GM18870 (cell line): ENCODE data around the gene FBP2.
"Not testable (repeated sequence)": the region's sequence is repeated elsewhere in the genome, so short reads cannot be mapped to it uniquely, and the experiment has no call there.

Source experiments
- ATAC-seq: cut with Tn5 transposase; IDR thresholded peaks from one replicate; pipeline ENCODE4 v1.9.1; 2021; ENCODE audit warnings: moderate library complexity; ENCODE audit not compliant: unreplicated experiment

FBP2 gene

GRCh38 chr9:94564279-94564678 lies 29.3 kb downstream of the FBP2 start:
- ATAC-seq = not testable (repeated sequence)

- ATAC-seq = no peak
Measured at GRCh38 chr9:94563548-94563947, 30.1 kb downstream of the FBP2 start.

GRCh38 chr9:94560237-94560636 lies 33.4 kb downstream of the FBP2 start:
- ATAC-seq = no peak

- ATAC-seq = no peak
Measured at GRCh38 chr9:94557376-94557775, 36.2 kb downstream of the FBP2 start.

- no peak for ATAC-seq
Measured at GRCh38 chr9:94554439-94555331, 38.9 kb downstream of the FBP2 start, which contains the start of gene PCAT7. Gene PCAT7 (plus strand): TSS chr9:94555083.

GRCh38 chr9:94554078-94554438 lies 39.6 kb downstream of the FBP2 start:
- no peak for ATAC-seq

- no peak for ATAC-seq
Measured at GRCh38 chr9:94553029-94553938, 40.3 kb downstream of the FBP2 start.

GRCh38 chr9:94545940-94546339 lies 47.7 kb downstream of the FBP2 start:
- no peak for ATAC-seq

- not testable (repeated sequence) for ATAC-seq
Measured at GRCh38 chr9:94544335-94544734, 49.3 kb downstream of the FBP2 start.

- no peak for ATAC-seq
Measured at GRCh38 chr9:94538908-94539307, 54.7 kb downstream of the FBP2 start.

GRCh38 chr9:94534901-94535300 lies 58.7 kb downstream of the FBP2 start:
- no peak for ATAC-seq

- ATAC-seq = no peak
Measured at GRCh38 chr9:94533601-94534000, 60.0 kb downstream of the FBP2 start.

GRCh38 chr9:94533155-94533554 lies 60.5 kb downstream of the FBP2 start:
- no peak for ATAC-seq

- no peak for ATAC-seq
Measured at GRCh38 chr9:94528886-94529285, 64.7 kb downstream of the FBP2 start.

- ATAC-seq = no peak
Measured at GRCh38 chr9:94526951-94527350, 66.7 kb downstream of the FBP2 start.

- no peak for ATAC-seq
Measured at GRCh38 chr9:94526271-94526670, 67.4 kb downstream of the FBP2 start.

GRCh38 chr9:94525396-94526035 lies 68.1 kb downstream of the FBP2 start:
- no peak for ATAC-seq

GRCh38 chr9:94517254-94517653 lies 76.4 kb downstream of the FBP2 start:
- ATAC-seq = no peak

GRCh38 chr9:94514722-94515121 lies 78.9 kb downstream of the FBP2 start:
- ATAC-seq = no peak

GRCh38 chr9:94511955-94512265 lies 81.7 kb downstream of the FBP2 start:
- ATAC-seq = no peak

- ATAC-seq = no peak
Measured at GRCh38 chr9:94511134-94511954, 82.3 kb downstream of the FBP2 start.
